ENCODE data around the gene CCDC97. TPM values are rescaled to one million over a fixed set of nuclear protein-coding genes. Genes with fewer than 3 reads are reported as not detected.

Gene CCDC97
- total RNA-seq, 1 experiment from 2014 or later: 39.4 TPM

GRCh38 chr19:41318696-41319499 is 8.9 kb downstream of the CCDC97 start:
- Mint-ChIP-seq H3K4me3 (no peak overlapping the region), H3K27ac (no peak overlapping the region), H3K36me3 (ENCODE audit: insufficient read depth in 1 of 3, low read depth in 3 of 3) (peaks cover 25 to 71% (median 64%) of the 10 kb centered on the region in 3 experiments), H3K27me3 (ENCODE audit: low read depth) (no peaks in the 10 kb centered on the region), H3K4me1 (peaks cover 16 to 20% of the 10 kb centered on the region in 2 experiments), H3K9me3 (no peaks in the 10 kb centered on the region; a peak in 1 of 5 replicates)
- H3K4me2 ChIP-seq (ENCODE audit: insufficient read depth, insufficient read length, low read length): no peak overlapping the region
- no peak overlapping the region for H2AK5ac ChIP-seq (ENCODE audit: insufficient read length, low read length)
- no peaks in the 10 kb centered on the region for H3K23me2 ChIP-seq (ENCODE audit: insufficient read length, low read depth, low read length, poor library complexity, severe bottlenecking)
- no peak overlapping the region for H4K5ac ChIP-seq (ENCODE audit: insufficient read length, low read depth, low read length)
- H2AFZ ChIP-seq (ENCODE audit: low read length): no peak overlapping the region
- no peaks in the 10 kb centered on the region for H4K20me1 ChIP-seq (ENCODE audit: control insufficient read depth, insufficient read depth, insufficient read length)
- no peak overlapping the region for H2BK15ac ChIP-seq (ENCODE audit: low read depth, low read length)
- H3K9ac ChIP-seq (ENCODE audit: extremely low read depth, insufficient read length, low read length): no peak overlapping the region
- no peak overlapping the region for H3K18ac ChIP-seq (ENCODE audit: insufficient read length, low read depth, low read length)
- H3K4ac ChIP-seq (ENCODE audit: low read depth, low read length): no peak overlapping the region
- no peak for TF ChIP-seq CTCF (conservative IDR thresholded peaks at IDR 0.05)
- no peak overlapping the region for H3K27ac ChIP-seq (ENCODE audit: insufficient read length, low read depth, low read length)
- H2BK120ac ChIP-seq (ENCODE audit: low read depth, low read length, poor library complexity, severe bottlenecking): no peak overlapping the region
- no peak overlapping the region for H3K23ac ChIP-seq (ENCODE audit: insufficient read length, low read depth, low read length)
- DNase-seq: no peak
- H3K14ac ChIP-seq (ENCODE audit: insufficient read depth, low read length): no peak overlapping the region
- H3K27me3 ChIP-seq (ENCODE audit: insufficient read depth, low read length): no peaks in the 10 kb centered on the region
- H3K56ac ChIP-seq (ENCODE audit: insufficient read length, low read depth, low read length): no peak overlapping the region
- H2BK20ac ChIP-seq (ENCODE audit: low read depth, low read length, poor library complexity, severe bottlenecking): no peak overlapping the region
- WGBS (ENCODE audit: extremely low coverage, insufficient read length, low lambda C conversion rate): no CpG with 5 or more reads among the region's 19 CpGs
- H4K91ac ChIP-seq (ENCODE audit: insufficient read length, low read depth, low read length): no peak overlapping the region
- H3K4me1 ChIP-seq (ENCODE audit: insufficient read depth, low read length): no peaks in the 10 kb centered on the region; the same call in 1 of the 2 replicates
- no peaks in the 10 kb centered on the region for H3K79me2 ChIP-seq (ENCODE audit: insufficient read depth, low read length)
- no peak overlapping the region for H2BK5ac ChIP-seq (ENCODE audit: insufficient read length, low read length)
- no peaks in the 10 kb centered on the region for H3K79me1 ChIP-seq (ENCODE audit: insufficient read depth, low read depth, low read length, poor library complexity, severe bottlenecking)
- no peak overlapping the region for H3T11ph ChIP-seq (ENCODE audit: low read length)
- no peak overlapping the region for H2BK12ac ChIP-seq (ENCODE audit: insufficient read length, low read depth, low read length)
- no peaks in the 10 kb centered on the region for H3K9me3 ChIP-seq (ENCODE audit: control insufficient read depth, low read depth, low read length)
- H4K8ac ChIP-seq (replicated peaks; ENCODE audit: insufficient read length, low read depth, low read length): no peak overlapping the region

Data from H9 (cell line).